H9 (cell line): Measurements from ENCODE around the gene RBM19. TPM values are rescaled to one million over a fixed set of nuclear protein-coding genes. Genes with fewer than 3 reads are reported as not detected.
A peak's percentile ranks its signal among the peaks of the same experiment; 100 is the strongest.

ENCODE experiments used
- DNase-seq: peaks from one replicate; pipeline ENCODE4 v3.0.0-alpha.2; 2017
- H2AFZ ChIP-seq: one replicate; pipeline ENCODE4 v1.6.1; 2013; ENCODE audit warnings: mild to moderate bottlenecking, low read length, control low read depth, moderate library complexity
- H2AK5ac ChIP-seq: 2 replicates; pipeline ENCODE4 v1.6.1; 2013; ENCODE audit warnings: low read length, control low read depth, mixed read lengths; ENCODE audit not compliant: insufficient read length
- H2BK120ac ChIP-seq: one replicate; pipeline ENCODE4 v1.6.1; 2013; ENCODE audit warnings: low read depth, mild to moderate bottlenecking, low read length, control low read depth, inconsistent platforms; ENCODE audit not compliant: poor library complexity, severe bottlenecking
- H2BK12ac ChIP-seq: 2 replicates; pipeline ENCODE4 v1.6.1; 2013; ENCODE audit warnings: low read length, control low read depth, mixed read lengths, low read depth; ENCODE audit not compliant: insufficient read length
- H2BK15ac ChIP-seq: 2 replicates; pipeline ENCODE4 v1.6.1; 2013; ENCODE audit warnings: low read depth, low read length, control low read depth
- H2BK20ac ChIP-seq: one replicate; pipeline ENCODE4 v1.6.1; 2013; ENCODE audit warnings: low read depth, mild to moderate bottlenecking, low read length, control low read depth, inconsistent platforms; ENCODE audit not compliant: poor library complexity, severe bottlenecking
- H2BK5ac ChIP-seq: 2 replicates; pipeline ENCODE4 v1.6.1; 2013; ENCODE audit warnings: low read length, control low read depth, mixed read lengths; ENCODE audit not compliant: insufficient read length
- H3K14ac ChIP-seq: 2 replicates; pipeline ENCODE4 v1.6.1; 2013; ENCODE audit warnings: low read length, control low read depth; ENCODE audit not compliant: insufficient read depth
- H3K18ac ChIP-seq: 2 replicates; pipeline ENCODE4 v1.6.1; 2013; ENCODE audit warnings: low read depth, mild to moderate bottlenecking, mixed read lengths, low read length, control low read depth; ENCODE audit not compliant: insufficient read length
- H3K23ac ChIP-seq: 2 replicates; pipeline ENCODE4 v1.6.1; 2013; ENCODE audit warnings: low read length, control low read depth, mixed read lengths, low read depth; ENCODE audit not compliant: insufficient read length
- H3K23me2 ChIP-seq: 2 replicates; pipeline ENCODE4 v1.6.1; 2013; ENCODE audit warnings: low read depth, mild to moderate bottlenecking, mixed read lengths, low read length, control low read depth; ENCODE audit not compliant: insufficient read length, poor library complexity, severe bottlenecking
- H3K27ac ChIP-seq: 2 replicates; pipeline ENCODE4 v1.5.1; 2013; ENCODE audit warnings: low read length, control low read depth, mixed read lengths, low read depth; ENCODE audit not compliant: insufficient read length
- H3K27me3 ChIP-seq: 2 replicates; pipeline ENCODE4 v1.6.1; 2013; ENCODE audit warnings: low read length, control low read depth, inconsistent platforms; ENCODE audit not compliant: insufficient read depth
- H3K4ac ChIP-seq: 2 replicates; pipeline ENCODE4 v1.6.1; 2013; ENCODE audit warnings: low read depth, mild to moderate bottlenecking, control low read depth, inconsistent platforms, low read length, moderate library complexity
- H3K4me1 ChIP-seq: 2 replicates; pipeline ENCODE4 v1.6.1; 2013; ENCODE audit warnings: low read length, control low read depth, inconsistent platforms; ENCODE audit not compliant: insufficient read depth
- H3K4me2 ChIP-seq: 2 replicates; pipeline ENCODE4 v1.6.1; 2013; ENCODE audit warnings: low read length, control low read depth, mixed read lengths; ENCODE audit not compliant: insufficient read length, insufficient read depth
- H3K56ac ChIP-seq: 2 replicates; pipeline ENCODE4 v1.6.1; 2013; ENCODE audit warnings: low read depth, mild to moderate bottlenecking, mixed read lengths, low read length, control low read depth; ENCODE audit not compliant: insufficient read length
- H3K79me1 ChIP-seq: 2 replicates; pipeline ENCODE4 v1.6.1; 2013; ENCODE audit warnings: low read depth, mild to moderate bottlenecking, moderate library complexity, low read length, control low read depth, inconsistent platforms; ENCODE audit not compliant: insufficient read depth, poor library complexity, severe bottlenecking
- H3K79me2 ChIP-seq: 2 replicates; pipeline ENCODE4 v1.6.1; 2013; ENCODE audit warnings: low read length, control low read depth, inconsistent platforms; ENCODE audit not compliant: insufficient read depth
- H3K9ac ChIP-seq: 2 replicates; pipeline ENCODE4 v1.6.1; 2013; ENCODE audit warnings: low read length, control low read depth, mixed read lengths; ENCODE audit not compliant: insufficient read length; ENCODE audit errors: extremely low read depth
- H3K9me3 ChIP-seq: one replicate; pipeline ENCODE4 v1.6.1; 2013; ENCODE audit warnings: low read depth, low read length, inconsistent platforms; ENCODE audit not compliant: control insufficient read depth
- H3T11ph ChIP-seq: one replicate; pipeline ENCODE4 v1.6.1; 2013; ENCODE audit warnings: mild to moderate bottlenecking, low read length, control low read depth, inconsistent platforms
- H4K20me1 ChIP-seq: one replicate; pipeline ENCODE4 v1.6.1; 2013; ENCODE audit not compliant: control insufficient read depth, insufficient read length, insufficient read depth
- H4K5ac ChIP-seq: 2 replicates; pipeline ENCODE4 v1.6.1; 2013; ENCODE audit warnings: low read depth, mild to moderate bottlenecking, mixed read lengths, low read length, control low read depth; ENCODE audit not compliant: insufficient read length
- H4K8ac ChIP-seq: replicated peaks from 2 replicates; pipeline ENCODE4 v1.6.1; 2013; ENCODE audit warnings: low read length, control low read depth, mixed read lengths, low read depth; ENCODE audit not compliant: insufficient read length
- H4K91ac ChIP-seq: 2 replicates; pipeline ENCODE4 v1.6.1; 2013; ENCODE audit warnings: low read depth, mild to moderate bottlenecking, moderate library complexity, mixed read lengths, low read length, control low read depth; ENCODE audit not compliant: insufficient read length
- H3K27ac Mint-ChIP-seq, 3 experiments: 2 replicates in 2 of 3; 3 replicates in 1 of 3; pipeline ENCODE4 v1.8.0; 2020 to 2021; ENCODE audit warnings: mixed read lengths in 3 of 3, mild to moderate bottlenecking in 1 of 3, moderate library complexity in 1 of 3
- H3K27me3 Mint-ChIP-seq: 2 replicates; pipeline ENCODE4 v1.8.0; 2021; ENCODE audit warnings: low read depth, mild to moderate bottlenecking, moderate library complexity, mixed read lengths
- H3K36me3 Mint-ChIP-seq, 3 experiments: 2 replicates in 2 of 3; 3 replicates in 1 of 3; pipeline ENCODE4 v1.8.0; 2020 to 2021; ENCODE audit warnings: low read depth in 3 of 3, mixed read lengths in 3 of 3; ENCODE audit not compliant: insufficient read depth in 1 of 3
- H3K4me1 Mint-ChIP-seq, 2 experiments: 2 replicates each; pipeline ENCODE4 v1.8.0; 2020; ENCODE audit warnings: mixed read lengths in 2 of 2
- H3K4me3 Mint-ChIP-seq, 2 experiments: 2 replicates in 1 of 2; 3 replicates in 1 of 2; pipeline ENCODE4 v1.8.0; 2020 to 2021; ENCODE audit warnings: mild to moderate bottlenecking in 2 of 2, mixed read lengths in 2 of 2, moderate library complexity in 1 of 2
- H3K9me3 Mint-ChIP-seq, 2 experiments: 2 replicates in 1 of 2; 3 replicates in 1 of 2; pipeline ENCODE4 v1.8.0; 2020; ENCODE audit warnings: mild to moderate bottlenecking in 2 of 2, mixed read lengths in 2 of 2, moderate library complexity in 1 of 2
- CTCF ChIP-seq: fragments of 200-600 bp; sonication (generic); conservative IDR thresholded peaks from 3 replicates; pipeline ENCODE4 v1.8.0; 2021; ENCODE audit warnings: antibody characterized with exemption, mild to moderate bottlenecking
- WGBS: extraction: QIAGEN DNeasy Blood & Tissue Kit; methylation state at CpG from one replicate; pipeline ENCODE4 v1.1.7; 2013; ENCODE audit warnings: missing lambda C conversion rate, low lambda C conversion rate, mixed read lengths; ENCODE audit not compliant: insufficient read length; ENCODE audit errors: extremely low coverage; 5-methylcytosine and 5-hydroxymethylcytosine counted together
- total RNA-seq: library from RNA; stranded (reverse); gene quantifications from 2 replicates; pipeline ENCODE4 v1.2.1, GENCODE V29; 2021

Gene RBM19
- total RNA-seq, 1 experiment from 2014 or later: 32.2 TPM

- Histone ChIP-seq H2BK5ac (no peak overlapping the region), H3T11ph (no peak overlapping the region), H3K27ac (no peak overlapping the region), H2BK12ac (no peak overlapping the region), H3K23me2 (no peaks in the 10 kb centered on the region), H4K91ac (no peak overlapping the region), H3K23ac (no peak overlapping the region), H3K79me1 (no peaks in the 10 kb centered on the region), H3K14ac (no peak overlapping the region), H3K4me1 (peaks cover 4% of the 10 kb centered on the region; the same call in 1 of the 2 replicates), H2BK20ac (no peak overlapping the region), H3K18ac (no peak overlapping the region), H3K9ac (no peak overlapping the region), H4K8ac (no peak overlapping the region), H3K9me3 (no peaks in the 10 kb centered on the region), H3K56ac (no peak overlapping the region), H2AK5ac (no peak overlapping the region), H2AFZ (no peak overlapping the region), H2BK15ac (no peak overlapping the region), H4K20me1 (no peaks in the 10 kb centered on the region), H3K4ac (no peak overlapping the region), H2BK120ac (peak overlapping the region; percentile 26), H4K5ac (no peak overlapping the region), H3K4me2 (no peak overlapping the region), H3K27me3 (no peaks in the 10 kb centered on the region), H3K79me2 (no peaks in the 10 kb centered on the region)
- H3K36me3 Mint-ChIP-seq: peaks cover 2 to 19% (median 8%) of the 10 kb centered on the region in 3 experiments; a peak in 6 of 7 replicates
- H3K9me3 Mint-ChIP-seq: no peaks in the 10 kb centered on the region
- DNase-seq: peak; percentile 71
- no CpG with 5 or more reads among the region's 17 CpGs for WGBS
- no peaks in the 10 kb centered on the region for H3K27me3 Mint-ChIP-seq
- peak overlapping the region in 2 of 3 experiments; percentile 80 to 94; a peak in 4 of 7 replicates for H3K27ac Mint-ChIP-seq
- no peak overlapping the region for H3K4me3 Mint-ChIP-seq
- peaks cover 43 to 59% of the 10 kb centered on the region in 2 experiments for H3K4me1 Mint-ChIP-seq
- TF ChIP-seq CTCF: peak; percentile 58
Observed at GRCh38 chr12:113860059-113860820, 105.9 kb downstream of the RBM19 start.
